ENCODE results near the gene CELF2.
"Not testable (repeated sequence)": the region's sequence is repeated elsewhere in the genome, so short reads cannot be mapped to it uniquely, and the experiment has no call there.

Gene CELF2

DNA sequence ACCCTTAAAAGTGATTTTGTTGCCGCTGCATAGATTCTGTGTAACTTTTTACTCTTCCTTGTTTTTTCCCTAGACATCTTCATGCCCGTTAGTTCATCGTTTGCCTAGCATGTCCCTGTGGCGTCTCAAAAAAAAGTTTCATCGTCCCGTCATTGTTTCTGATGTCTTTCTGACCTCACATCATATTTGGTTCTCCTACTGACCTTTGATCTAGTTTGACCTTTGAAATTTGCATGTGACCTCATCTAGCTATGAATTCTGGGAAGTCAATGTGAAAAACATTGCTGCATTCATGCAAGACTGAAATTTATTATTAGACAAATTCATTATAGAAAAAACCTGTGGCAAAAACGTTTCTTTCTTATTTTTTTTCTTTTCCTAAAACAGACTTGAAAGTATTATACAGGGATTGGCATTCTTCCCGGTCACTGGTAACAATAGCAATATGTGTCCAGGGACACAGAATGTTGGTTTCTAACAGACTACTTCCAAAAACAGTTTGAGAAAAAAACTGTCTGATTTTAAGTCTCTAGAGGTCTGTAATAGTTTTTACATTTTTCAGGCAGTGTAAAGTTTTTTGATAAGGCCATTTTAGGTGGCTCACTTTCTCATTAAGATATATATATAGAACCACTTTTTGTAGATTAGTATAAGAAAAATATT lies 312.8 kb downstream of the CELF2 start:
- no peak for DNase-seq (ENCODE audit: low read depth)

DNA sequence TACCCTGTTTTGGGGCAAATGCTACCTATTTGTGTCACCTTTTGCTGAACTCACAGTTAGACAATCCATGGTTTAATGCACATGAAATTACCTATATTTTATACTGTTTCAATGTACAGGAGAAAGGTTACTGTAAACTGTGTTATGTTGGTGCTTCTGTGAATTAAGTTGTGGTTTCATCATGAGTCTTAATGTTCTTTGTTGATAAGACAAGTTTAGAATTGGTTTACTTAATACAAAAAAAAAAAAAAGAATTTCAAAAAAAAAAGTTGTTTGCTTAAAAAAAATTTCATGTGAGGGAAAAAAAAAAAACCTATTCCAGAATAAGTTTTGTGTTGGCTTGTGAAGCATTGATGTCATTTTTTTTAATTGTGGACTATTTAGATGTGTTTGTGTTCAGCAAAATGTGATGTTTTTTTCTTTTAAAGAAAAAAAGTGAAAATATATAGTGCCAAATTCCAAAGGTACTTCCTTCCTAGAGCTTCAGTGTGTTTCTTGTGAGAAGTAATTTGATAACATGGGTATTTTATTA lies 313.4 kb downstream of the CELF2 start:
- no peak for DNase-seq (ENCODE audit: low read depth)

DNA sequence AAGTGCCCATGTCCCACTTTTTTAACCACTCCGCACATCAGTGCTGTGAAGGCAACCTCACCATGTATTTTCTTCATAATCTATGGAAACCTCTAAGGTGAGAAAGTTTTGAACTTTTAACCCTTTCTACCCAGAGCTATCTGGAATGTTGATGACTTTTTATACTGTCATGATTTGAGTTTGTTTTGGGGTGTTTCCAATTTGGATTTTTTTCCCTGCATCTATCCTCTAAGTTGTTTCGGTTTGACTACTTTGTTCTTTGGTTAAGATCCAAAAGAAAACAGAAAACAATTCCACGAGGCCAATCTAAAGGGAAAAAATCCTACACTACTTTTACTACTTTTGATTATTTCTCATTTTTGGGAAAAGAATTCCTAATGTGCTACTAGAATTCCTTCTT lies 314.1 kb downstream of the CELF2 start:
- DNase-seq (ENCODE audit: low read depth): no peak

DNA sequence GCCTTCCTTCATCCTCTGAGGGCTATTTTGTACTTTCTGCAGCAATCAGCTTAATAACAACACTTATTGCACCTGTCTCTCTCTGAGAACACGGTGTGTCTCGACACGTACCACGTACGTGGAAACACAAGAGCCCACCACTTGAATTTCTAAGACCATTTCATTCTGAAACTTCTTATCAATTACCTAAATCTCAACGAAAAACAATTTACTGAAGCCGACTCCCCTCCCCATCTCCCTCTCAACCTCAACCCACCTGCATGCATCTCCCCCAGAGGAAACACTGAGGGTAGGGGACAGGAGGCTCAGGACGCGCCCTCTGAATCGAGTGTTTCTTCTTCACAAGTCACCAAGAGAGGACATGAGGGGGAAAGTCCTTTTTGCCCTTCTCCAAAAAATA lies 315.2 kb downstream of the CELF2 start:
- DNase-seq (ENCODE audit: low read depth): no peak

DNA sequence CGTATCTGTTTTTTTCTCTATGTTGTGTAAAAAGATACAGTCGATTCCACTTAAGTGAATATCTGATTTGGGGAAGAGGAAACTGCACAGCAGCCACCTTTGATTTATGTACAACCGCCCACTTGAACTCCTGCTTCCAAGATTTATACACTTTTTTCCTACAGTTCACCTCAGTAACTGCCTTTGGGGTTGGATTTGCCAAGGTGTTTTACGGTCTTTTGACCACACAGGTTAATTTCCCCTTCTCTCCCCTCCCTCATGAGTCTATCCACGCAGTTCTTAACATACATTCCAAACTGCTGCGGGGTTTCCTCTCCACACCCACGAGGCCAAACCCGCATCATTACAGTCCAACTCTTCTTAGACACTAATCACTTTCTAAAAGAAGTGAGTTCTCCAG lies 316.8 kb downstream of the CELF2 start:
- no peak for DNase-seq (ENCODE audit: low read depth)

DNA sequence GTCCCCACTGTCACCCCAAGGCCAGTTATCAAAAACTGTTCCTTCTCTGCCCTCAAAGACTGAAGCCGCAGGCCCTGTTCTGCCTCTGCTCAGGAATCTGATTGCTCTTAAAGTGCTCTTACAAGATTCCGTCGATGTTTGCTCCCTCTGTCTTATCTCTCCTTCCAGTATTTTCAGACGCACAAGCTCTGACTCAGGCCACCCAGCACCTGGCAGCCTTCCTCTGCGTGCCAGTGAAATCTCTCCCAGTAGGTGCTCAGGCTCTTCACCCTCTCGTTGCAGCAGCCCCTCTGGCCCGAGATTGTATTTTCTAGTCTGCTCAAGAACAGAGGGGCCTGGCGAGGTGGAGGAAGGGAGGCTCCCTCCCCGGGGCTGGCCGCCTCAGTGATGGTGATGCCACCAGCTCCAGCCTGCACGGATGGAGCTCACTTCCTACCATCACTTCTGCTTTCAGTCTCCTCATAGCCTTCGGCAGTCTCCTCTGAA lies 317.5 kb downstream of the CELF2 start:
- DNase-seq (ENCODE audit: low read depth): no peak

DNA sequence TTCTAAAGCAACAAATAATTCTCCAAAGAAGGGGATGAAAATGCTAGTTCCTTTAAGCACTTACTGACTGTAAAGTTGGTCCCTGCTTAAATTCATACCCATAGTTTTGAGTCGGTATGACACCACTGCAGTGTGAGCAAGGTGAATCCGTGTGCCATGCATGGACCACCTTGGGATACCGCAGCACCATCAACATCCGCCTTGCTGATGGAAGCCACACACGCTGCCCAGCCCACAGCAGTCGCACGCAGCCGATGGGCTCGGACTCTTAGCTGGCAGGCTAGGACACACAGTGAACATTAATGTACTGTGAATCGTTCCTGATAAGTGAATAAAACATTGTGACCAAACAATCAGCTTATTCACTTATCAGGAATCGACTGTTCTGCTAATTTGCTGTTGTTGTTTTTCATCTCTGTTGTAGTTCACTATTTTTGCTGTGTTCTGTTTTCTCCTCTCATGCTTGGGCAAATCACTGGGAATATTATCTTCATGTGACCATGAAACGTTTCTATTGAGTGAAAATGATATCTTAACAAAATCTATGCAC lies 318.3 kb downstream of the CELF2 start:
- no peak for DNase-seq (ENCODE audit: low read depth)

DNA sequence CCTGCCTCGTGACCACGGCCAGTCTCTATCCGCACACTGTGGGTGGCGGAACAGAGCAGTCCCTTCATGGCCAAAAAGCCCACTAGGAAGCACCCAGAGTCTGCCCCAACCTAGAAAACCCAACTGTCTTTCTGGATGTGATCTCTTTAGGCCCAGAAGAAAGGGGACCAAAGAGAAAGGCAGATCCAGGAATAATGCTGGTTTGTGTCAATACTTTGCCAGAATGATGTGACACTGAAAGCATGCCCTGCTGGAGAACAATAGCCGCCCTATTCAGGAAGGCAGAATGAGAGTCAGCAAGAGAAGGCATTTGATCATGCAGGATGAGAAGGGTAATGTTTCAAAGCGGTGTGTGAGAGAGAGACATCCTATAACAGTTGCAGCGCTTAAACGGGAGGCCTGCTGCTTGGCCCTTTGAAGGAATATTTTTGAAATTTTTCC lies 319.1 kb downstream of the CELF2 start:
- DNase-seq (ENCODE audit: low read depth): no peak

DNA sequence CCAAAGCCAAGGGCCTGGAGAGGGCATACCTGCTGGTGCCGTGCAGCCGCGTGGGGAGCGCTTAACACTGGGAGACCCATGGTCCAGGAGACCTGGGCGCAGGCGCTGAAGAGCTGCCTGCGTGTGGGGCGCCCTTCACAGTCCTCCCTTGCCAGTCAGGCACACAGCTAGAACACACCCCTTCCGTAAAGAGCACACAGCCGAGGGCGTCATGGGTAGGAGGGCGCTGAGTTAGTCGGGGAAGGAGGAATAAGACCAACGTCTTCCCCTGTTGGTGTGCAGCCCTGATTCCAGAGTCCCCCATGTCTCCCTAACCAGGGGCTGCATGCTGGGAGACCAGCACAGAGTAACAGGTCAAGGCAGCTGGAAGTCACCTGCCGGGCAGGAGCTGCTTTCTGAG lies 319.8 kb downstream of the CELF2 start:
- DNase-seq (ENCODE audit: low read depth): no peak

DNA sequence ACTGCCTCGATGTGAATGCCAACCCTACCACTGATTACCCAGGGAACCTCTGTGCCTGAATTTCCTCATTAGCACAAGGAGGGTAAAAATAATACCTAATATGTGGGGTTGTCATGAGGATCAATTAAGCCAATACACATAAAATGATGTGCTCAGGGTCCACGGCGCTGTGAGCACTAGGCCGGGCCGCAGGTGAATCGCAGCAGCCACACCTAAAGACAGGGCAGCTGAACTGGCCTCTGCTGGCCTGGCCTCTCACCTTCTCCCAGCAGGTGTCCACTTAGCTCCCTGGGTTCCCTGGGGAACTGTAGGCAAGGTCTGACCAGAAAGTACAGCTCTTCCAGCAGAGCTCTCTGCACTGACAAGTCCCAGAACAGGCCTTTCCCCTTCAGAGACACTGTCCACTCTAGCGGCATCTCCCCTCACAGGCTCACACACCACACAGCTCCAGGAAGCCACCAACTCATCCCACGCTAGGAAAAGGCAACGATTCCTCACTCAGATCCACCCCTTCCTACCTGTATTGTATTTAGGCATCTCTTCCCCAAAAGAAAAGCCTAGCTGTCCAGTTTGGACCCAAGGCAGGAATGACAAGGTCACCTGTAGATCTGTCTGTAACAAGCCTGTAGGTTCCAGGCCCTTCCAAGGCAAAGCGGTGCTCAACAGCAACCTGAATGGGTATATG lies 320.6 kb downstream of the CELF2 start:
- no peak for DNase-seq (ENCODE audit: low read depth)

DNA sequence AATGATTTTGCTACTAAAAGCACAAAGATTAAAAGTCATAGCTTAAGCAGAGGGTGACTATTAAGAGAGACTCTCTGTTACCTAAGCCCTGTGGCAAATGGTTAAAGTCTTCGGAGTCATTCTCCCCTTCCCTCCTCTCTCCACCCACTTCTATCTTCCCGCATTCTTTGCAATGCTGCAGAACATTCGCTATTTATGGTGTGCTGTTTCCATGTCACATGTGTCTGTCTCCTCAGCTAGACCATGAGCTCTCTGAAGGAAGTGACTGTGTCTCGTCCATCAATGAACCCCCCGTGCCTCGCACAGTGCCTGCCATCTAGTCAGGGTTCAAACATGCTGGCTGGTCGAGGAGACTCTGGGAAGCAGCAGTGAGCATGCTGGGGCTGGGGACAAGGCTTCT lies 321.3 kb downstream of the CELF2 start:
- DNase-seq (ENCODE audit: low read depth): no peak

DNA sequence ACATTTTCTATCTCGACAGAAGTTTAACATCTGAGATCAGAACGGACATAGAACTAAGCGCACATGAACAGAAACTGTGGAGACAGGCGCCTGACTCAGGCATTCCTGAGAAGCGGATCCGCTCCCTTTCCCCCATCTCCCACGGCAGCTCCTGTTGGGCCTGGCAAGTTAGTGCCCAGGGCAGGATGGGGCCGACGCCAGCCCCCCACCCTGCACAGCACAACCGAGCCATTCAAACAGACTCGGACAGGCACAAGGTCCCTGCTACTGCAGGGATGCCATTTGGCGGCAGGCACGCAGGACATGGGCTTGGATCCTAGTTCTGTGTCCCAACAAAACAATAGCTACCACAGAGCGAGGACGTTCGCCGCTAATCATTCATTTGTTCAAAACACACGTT lies 322.0 kb downstream of the CELF2 start:
- DNase-seq (ENCODE audit: low read depth): no peak

DNA sequence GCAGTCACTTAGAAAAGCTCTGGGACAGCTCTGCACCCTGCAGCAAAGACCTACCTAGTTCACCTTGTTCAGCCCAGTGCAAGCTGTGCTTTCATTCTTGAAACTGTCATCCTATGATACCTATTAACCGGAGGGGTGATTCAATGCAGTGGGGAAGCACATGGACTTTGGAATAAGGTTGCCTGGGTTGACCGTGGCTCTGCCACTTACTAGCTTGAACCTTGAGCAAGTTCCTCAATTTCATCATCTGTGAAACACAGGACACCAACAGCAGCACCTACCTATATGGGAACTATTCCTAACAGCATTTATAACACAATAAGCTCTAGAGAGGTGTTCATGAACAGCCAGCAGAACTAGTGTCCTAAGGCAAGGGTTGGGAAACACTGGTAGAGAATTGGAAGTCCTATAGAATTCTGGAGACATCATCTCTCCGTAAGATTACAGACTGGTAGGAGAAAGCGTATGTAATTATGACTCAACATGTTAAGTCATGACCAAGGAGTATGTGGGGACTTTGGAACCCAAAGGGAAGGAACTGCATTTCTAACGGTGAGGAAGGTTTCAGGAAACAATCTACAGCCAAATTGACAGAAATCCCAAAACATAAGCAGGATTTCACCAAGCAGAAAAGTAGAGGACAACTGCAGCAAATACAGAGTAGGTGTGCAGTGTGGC lies 323.8 kb downstream of the CELF2 start:
- no peak for DNase-seq (ENCODE audit: low read depth)

DNA sequence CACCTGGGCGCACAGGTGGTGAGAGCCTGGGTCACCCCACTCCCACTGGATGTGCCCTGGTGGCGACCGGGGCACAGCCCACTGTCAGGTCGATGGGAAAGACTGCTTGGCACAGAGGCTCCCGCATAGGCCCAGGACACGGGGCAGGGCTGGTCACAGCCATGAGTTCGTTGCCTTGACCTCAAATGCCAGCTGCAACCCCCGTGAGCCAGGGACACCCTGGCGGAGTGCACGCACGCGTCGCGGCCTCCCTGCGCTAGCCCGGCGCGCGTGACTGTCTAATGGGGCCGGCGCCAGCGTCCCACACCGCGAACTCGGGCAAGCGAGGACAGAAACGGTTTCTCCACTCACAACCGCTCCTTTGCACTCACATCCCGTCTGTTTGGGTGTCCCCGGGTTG lies 326.4 kb downstream of the CELF2 start:
- DNase-seq (ENCODE audit: low read depth): no peak

DNA sequence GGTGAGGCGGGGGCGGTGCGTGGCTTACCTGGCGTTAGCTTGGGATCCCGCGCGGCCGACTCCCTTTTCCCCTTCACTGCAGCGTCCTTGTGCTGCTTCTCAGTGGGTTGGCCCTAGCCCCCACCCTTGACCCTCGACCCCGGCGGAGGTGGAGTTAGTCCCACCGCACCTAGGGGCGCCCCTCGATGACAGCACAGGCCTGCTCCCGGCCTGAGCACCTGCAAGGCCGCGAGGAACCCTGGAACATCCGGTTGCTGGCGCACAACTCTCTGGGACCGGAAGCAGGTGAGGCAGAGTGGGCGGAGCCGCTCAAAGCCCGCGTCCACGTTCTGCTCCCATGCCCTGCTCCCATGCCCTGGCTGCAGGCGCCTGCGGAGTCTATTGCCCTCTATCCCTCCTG lies 326.9 kb downstream of the CELF2 start:
- no peak for DNase-seq (ENCODE audit: low read depth)

DNA sequence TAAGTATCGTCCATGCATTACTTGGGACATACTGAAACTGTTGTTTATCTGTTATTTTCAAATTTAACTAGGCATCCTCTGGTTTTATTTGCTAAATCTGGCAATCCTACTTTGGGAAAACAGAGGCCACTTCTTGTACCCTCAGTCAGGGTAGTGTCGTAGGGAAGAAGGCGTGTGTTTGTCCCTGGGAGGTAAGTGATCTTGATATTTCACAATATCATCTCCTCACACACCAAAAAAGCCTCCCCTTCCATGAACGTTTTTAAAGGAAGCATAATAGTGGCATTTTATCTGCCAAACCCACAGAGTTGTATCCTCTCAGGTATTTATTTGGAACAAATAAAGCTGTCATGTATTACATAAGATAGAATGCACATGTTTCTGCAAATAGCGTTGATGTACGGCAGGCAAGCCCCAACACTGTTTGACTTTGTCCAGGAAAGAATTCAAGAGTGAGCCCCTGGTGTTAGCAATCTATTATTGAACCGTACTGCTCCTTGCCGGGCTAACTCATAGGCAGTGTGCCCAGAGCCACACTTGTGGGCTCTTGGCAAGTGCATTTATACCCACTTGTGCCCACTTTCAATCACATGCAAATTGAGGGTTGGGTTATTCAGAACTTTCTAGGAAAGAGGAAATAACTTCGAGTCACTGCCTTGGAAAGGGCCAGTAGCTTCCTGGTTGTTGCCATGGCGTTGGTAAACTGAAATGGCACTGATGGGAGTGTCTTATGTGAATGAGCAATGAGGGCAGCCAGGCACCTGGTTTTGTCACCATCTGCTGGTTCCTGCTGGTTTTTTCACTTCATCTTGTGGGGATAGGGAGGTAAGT lies 327.8 kb downstream of the CELF2 start:
- no peak for DNase-seq (ENCODE audit: low read depth)

DNA sequence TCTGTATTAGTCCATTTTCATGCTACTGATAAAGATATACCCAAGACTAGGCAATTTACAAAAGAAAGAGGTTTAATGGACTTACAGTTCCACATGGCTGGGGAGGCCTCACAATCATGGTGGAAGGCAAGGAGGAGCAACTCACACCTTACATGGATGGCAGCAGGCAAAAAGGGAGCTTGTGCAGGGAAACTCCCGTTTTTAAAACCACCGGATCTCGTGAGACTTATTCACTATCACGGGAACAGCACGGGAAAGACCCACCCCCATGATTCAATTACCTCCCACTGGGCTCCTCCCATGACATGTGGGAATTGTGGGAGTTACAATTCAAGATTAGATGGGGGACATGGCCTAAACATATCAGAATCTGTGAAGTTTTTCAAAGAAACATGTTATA lies 329.9 kb downstream of the CELF2 start:
- DNase-seq (ENCODE audit: low read depth): not testable (repeated sequence)

DNA sequence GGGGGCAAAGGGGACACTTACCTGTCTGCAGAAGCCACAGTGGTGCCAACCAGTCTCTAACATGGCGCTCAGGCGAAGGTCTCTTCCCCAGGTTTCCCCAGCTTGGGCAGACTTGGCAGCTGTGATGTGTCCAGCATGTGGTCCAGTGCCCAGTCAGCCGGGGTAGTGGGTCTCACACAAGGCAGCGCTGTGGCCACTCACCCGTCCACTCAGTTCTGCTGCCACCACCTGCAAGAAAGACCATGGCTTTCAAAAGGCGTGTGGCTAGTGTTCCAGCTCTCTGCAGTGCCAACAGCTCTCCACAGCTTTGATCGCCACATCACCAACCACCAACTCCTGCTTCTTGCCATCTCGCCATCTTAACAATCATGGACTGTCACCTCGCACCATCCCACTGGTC lies 334.1 kb downstream of the CELF2 start:
- DNase-seq (ENCODE audit: low read depth): no peak

DNA sequence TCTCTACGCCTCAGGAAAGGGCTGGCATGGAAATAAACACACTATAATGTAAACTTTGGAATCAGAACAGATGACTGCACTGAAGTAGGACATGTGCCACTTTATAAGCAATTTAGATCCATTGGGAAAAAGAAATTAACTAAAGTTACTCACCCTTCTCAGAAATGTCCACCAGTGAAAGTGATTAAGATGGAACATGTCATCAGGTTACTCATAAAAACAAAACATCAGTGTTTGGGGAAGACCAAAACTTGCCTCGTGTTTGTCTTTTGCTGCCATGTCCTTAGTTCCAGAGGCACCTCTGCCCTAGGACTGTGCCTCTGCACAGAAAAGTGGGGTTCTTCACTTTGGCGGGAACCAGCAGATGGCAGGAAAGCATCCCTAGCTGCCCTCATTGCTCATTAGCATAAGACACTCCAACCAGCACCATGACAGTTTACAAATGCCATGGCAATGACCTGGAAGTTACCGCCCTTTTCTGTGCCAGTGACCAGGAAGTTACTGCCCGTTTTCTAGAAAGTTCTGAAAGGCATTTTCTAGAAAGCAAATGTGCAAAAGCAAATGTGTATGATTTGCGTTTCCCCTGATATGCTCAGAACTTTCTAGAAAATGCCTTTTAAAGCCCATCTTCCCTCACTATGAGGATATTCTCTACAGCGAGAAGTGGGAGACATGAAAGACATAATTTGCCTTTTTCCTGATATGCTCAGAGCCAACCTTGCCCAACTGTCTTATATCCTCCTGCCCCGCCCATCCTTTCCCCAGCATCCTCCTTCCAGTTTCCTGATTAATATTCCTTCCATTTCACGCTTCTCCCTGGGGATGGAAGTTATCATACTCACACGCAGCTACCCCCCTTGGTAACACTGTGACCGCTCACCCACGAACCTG lies 335.6 kb downstream of the CELF2 start:
- DNase-seq (ENCODE audit: low read depth): no peak

DNA sequence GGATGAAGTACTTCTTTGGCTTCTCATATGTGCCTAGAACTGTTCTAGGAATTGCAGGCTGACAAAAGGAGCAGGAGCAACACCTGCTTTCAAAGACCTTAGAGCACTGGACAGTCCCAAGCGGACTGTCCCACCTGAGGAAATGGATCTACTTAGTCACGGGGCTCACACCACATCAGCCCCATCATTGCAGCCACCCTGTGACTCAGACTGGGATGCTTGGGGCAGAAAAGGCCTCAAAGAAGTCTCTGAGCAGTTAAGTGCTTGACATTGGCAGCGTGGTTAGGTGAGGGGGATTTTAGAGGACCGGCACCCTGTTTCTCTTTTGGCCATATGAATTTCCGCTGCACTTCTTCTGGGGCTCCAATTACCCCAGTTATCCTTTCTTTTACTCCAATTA lies 337.2 kb downstream of the CELF2 start:
- no peak for DNase-seq (ENCODE audit: low read depth)

DNA sequence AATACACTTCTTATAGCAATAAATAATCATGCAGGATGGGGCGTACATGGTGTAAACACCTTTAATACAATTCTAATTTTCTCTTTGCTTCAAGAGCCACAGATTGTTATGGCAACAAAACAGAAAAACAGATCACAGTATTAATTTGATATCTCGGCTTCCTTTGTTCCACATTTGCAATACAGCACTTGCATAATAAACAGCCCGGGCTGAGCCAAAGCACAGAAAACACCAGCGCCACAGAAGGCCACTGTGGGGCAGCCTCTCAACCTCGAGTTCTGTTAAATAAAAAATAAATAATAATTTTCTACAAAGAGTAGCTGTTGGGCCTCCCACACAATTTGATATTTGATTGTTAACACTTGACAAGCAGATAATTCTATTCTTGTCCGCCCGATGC lies 337.9 kb downstream of the CELF2 start:
- no peak for DNase-seq (ENCODE audit: low read depth)

Data from stimulated activated CD8-positive, alpha-beta memory T cell treated with anti-CD3 and anti-CD28 coated beads, Interleukin-15, amount 100 ng/mL, for 1 hour (primary cell).